ENCODE results near the gene ARL8B. TPM values are rescaled to one million over a fixed set of nuclear protein-coding genes. Genes with fewer than 3 reads are reported as not detected.

The ARL8B gene
- total and polyA plus RNA-seq, 9 of the 15 experiments (the other 6 are each of a cell fraction or from before 2014, with no cell fraction given), result 28.5 to 99.4 (median 77.2) TPM

- TF ChIP-seq ZNF766 (CRISPR knock-in tag; conservative IDR thresholded peaks at IDR 0.05) (no peak), MYNN (IDR thresholded peaks at IDR 0.05) (no peak), MYNN (CRISPR knock-in tag; IDR thresholded peaks at IDR 0.05) (no peak), ZBTB5 (IDR thresholded peaks at IDR 0.05) (no peak), CHD1 (IDR thresholded peaks at IDR 0.05; ENCODE audit: low read length) (no peak), HDAC3 (IDR thresholded peaks at IDR 0.05; ENCODE audit: borderline replicate concordance, partially characterized antibody) (no peak), ZNF165 (CRISPR knock-in tag; IDR thresholded peaks at IDR 0.05; ENCODE audit: borderline replicate concordance) (no peak), TCF3 (CRISPR knock-in tag; IDR thresholded peaks at IDR 0.05) (no peak), KAT8 (IDR thresholded peaks at IDR 0.05; ENCODE audit: low read depth) (no peak), E2F4 (CRISPR knock-in tag; IDR thresholded peaks at IDR 0.05; ENCODE audit: low read depth) (no peak), TFE3 (CRISPR knock-in tag; IDR thresholded peaks at IDR 0.05) (no peak), POLR3A (IDR thresholded peaks at IDR 0.05; ENCODE audit: borderline replicate concordance, extremely low read depth, insufficient read depth, insufficient read length) (no peak), MTA3 (IDR thresholded peaks at IDR 0.05; ENCODE audit: borderline replicate concordance) (no peak), PHF20 (IDR thresholded peaks at IDR 0.05; ENCODE audit: partially characterized antibody) (no peak), NFIC (IDR thresholded peaks at IDR 0.05) (no peak), NCOA1 (IDR thresholded peaks at IDR 0.05; ENCODE audit: low read depth) (no peak), CXXC5 (CRISPR knock-in tag; IDR thresholded peaks at IDR 0.05) (peak; percentile 42), ADNP (tag; IDR thresholded peaks at IDR 0.05) (no peak), SPI1 (IDR thresholded peaks at IDR 0.05; ENCODE audit: borderline replicate concordance, low read depth, low read length) (peak; percentile 90)
- TF ChIP-seq, protein P1, sequence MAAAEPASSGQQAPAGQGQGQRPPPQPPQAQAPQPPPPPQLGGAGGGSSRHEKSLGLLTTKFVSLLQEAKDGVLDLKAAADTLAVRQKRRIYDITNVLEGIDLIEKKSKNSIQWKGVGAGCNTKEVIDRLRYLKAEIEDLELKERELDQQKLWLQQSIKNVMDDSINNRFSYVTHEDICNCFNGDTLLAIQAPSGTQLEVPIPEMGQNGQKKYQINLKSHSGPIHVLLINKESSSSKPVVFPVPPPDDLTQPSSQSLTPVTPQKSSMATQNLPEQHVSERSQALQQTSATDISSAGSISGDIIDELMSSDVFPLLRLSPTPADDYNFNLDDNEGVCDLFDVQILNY (CRISPR knock-in tag; IDR thresholded peaks at IDR 0.05), result no peak
- TF ChIP-seq, protein P2, sequence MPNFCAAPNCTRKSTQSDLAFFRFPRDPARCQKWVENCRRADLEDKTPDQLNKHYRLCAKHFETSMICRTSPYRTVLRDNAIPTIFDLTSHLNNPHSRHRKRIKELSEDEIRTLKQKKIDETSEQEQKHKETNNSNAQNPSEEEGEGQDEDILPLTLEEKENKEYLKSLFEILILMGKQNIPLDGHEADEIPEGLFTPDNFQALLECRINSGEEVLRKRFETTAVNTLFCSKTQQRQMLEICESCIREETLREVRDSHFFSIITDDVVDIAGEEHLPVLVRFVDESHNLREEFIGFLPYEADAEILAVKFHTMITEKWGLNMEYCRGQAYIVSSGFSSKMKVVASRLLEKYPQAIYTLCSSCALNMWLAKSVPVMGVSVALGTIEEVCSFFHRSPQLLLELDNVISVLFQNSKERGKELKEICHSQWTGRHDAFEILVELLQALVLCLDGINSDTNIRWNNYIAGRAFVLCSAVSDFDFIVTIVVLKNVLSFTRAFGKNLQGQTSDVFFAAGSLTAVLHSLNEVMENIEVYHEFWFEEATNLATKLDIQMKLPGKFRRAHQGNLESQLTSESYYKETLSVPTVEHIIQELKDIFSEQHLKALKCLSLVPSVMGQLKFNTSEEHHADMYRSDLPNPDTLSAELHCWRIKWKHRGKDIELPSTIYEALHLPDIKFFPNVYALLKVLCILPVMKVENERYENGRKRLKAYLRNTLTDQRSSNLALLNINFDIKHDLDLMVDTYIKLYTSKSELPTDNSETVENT (CRISPR knock-in tag; IDR thresholded peaks at IDR 0.05), result no peak
- TF ChIP-seq, protein P3, sequence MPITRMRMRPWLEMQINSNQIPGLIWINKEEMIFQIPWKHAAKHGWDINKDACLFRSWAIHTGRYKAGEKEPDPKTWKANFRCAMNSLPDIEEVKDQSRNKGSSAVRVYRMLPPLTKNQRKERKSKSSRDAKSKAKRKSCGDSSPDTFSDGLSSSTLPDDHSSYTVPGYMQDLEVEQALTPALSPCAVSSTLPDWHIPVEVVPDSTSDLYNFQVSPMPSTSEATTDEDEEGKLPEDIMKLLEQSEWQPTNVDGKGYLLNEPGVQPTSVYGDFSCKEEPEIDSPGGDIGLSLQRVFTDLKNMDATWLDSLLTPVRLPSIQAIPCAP (CRISPR knock-in tag; IDR thresholded peaks at IDR 0.05; ENCODE audit: borderline replicate concordance), result no peak
These were observed 73.5 kb downstream of the ARL8B start (continued) for GRCh38 chr3:5195605-5196004.

Measured in K562 (cell line).